ENCODE results near the gene PTPRD.

DNA sequence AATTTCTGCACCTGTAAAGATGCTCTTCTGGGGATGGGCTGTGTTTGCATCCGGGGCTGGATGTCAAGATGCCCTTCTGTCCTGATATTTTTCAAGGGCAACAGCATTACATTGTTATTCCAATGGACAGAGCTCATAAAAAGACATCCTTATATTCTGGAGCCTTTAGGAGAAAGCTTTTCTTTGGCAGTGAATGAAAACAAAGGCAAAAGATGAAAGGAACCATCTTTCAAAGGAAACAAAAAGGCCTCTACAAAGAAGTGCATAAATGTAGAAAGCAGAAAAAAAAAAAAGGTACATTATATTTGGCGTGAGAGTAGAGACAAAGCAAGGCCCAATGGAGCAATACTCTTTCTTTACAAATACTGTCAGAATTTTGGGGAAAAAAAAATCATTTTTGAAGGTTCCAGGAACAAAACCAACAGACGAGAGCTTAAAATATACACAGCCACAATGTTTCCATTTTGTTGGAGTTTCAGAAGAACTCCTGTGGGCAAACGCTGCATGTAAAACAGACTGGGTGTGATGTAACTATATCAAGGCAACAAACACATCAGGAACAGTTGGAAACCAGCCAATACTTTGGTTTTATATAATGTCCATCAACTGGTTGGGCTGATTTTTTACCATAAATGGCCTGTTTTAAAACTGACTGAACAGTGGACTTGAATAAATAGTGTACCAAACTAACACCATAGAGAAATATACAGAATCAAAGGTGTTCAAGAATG, 1927.7 kb downstream of the PTPRD start:
- TF ChIP-seq, protein P1, sequence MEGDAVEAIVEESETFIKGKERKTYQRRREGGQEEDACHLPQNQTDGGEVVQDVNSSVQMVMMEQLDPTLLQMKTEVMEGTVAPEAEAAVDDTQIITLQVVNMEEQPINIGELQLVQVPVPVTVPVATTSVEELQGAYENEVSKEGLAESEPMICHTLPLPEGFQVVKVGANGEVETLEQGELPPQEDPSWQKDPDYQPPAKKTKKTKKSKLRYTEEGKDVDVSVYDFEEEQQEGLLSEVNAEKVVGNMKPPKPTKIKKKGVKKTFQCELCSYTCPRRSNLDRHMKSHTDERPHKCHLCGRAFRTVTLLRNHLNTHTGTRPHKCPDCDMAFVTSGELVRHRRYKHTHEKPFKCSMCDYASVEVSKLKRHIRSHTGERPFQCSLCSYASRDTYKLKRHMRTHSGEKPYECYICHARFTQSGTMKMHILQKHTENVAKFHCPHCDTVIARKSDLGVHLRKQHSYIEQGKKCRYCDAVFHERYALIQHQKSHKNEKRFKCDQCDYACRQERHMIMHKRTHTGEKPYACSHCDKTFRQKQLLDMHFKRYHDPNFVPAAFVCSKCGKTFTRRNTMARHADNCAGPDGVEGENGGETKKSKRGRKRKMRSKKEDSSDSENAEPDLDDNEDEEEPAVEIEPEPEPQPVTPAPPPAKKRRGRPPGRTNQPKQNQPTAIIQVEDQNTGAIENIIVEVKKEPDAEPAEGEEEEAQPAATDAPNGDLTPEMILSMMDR (IDR thresholded peaks at IDR 0.05 in 4 of 5, conservative IDR thresholded peaks at IDR 0.05 in 1 of 5) = no peak
- no peak for TF ChIP-seq POLR2A (IDR thresholded peaks at IDR 0.05)
